Stimulated activated naive CD4-positive, alpha-beta T cell treated with Interleukin-2 at 50 U/mL for 16 hours (primary cell): ENCODE measurements around the gene MAGEA2B.
"Not testable (repeated sequence)": the region's sequence is repeated elsewhere in the genome, so short reads cannot be mapped to it uniquely, and the experiment has no call there.

Source experiments
- DNase-seq: peaks from one replicate; lab custom pipeline; 2025; lab: John Stamatoyannopoulos, UW

MAGEA2B gene

GRCh38 chrX:152758918-152759317, 44.5 kb downstream of the MAGEA2B start, which contains the start of gene CSAG3:
CSAG3 (plus strand) TSS chrX:152759218.
- DNase-seq, result not testable (repeated sequence)

- DNase-seq, result not testable (repeated sequence)
Measured at GRCh38 chrX:152759544-152759943, 45.1 kb downstream of the MAGEA2B start.

GRCh38 chrX:152761582-152761981, 47.2 kb downstream of the MAGEA2B start:
- not testable (repeated sequence) for DNase-seq

GRCh38 chrX:152766562-152766961, 52.1 kb downstream of the MAGEA2B start:
- not testable (repeated sequence) for DNase-seq
